PFSK-1 (cell line): ENCODE data around the gene ATP6V0B.

Source experiments
- POLR2AphosphoS5 ChIP-seq: IDR thresholded peaks from 2 replicates; pipeline ENCODE4 v1.6.1; 2012; ENCODE audit warnings: low read depth, mild to moderate bottlenecking, control low read depth, low read length, moderate library complexity
- TAF1 ChIP-seq: IDR thresholded peaks from 2 replicates; pipeline ENCODE4 v1.6.1; 2012; ENCODE audit warnings: low read length, control low read depth, borderline replicate concordance; ENCODE audit not compliant: insufficient read depth
- TF ChIP-seq, protein P1 (sequence below), 2 experiments: IDR thresholded peaks; 2 replicates each; pipeline versions ENCODE4 v1.6.1 to v1.8.0; 2011 to 2012; ENCODE audit warnings: low read depth in 2 of 2, low read length in 2 of 2, control low read depth in 1 of 2, inconsistent platforms in 1 of 2, mild to moderate bottlenecking in 1 of 2, moderate library complexity in 1 of 2; ENCODE audit not compliant: insufficient read depth in 1 of 2

DNA sequence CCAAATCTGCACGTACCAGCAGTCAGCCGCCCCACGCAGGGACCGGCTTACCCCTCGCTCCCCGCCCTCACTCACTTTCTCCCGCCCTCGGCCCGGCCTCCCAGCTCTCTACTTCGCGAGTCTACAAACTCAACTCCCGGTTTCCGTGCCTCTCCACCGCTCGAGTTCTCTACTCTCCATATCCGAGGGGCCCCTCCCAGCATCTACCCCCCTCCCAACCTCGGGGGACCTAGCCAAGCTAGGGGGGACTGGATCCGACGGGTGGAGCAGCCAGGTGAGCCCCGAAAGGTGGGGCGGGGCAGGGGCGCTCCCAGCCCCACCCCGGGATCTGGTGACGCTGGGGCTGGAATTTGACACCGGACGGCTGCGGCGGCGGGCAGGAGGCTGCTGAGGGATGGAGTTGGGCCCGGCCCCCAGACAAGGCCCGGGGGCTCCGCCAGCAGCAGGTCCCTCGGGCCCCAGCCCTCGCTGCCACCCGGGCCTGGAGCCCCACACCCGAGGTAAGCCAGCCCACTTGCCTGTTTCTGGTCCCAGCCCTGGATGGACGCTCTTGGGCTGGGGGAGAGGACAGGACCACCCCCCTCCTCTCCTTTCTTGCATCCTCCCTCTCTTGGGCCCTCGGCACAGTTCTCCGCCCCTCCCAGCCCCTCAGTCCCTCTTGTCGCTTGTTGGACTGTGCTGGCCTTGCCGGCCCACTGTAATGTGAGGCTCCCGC is 41.2 kb upstream of the ATP6V0B start, which contains the start of gene ARTN:
- no peak for TF ChIP-seq POLR2AphosphoS5
- TF ChIP-seq, protein P1, sequence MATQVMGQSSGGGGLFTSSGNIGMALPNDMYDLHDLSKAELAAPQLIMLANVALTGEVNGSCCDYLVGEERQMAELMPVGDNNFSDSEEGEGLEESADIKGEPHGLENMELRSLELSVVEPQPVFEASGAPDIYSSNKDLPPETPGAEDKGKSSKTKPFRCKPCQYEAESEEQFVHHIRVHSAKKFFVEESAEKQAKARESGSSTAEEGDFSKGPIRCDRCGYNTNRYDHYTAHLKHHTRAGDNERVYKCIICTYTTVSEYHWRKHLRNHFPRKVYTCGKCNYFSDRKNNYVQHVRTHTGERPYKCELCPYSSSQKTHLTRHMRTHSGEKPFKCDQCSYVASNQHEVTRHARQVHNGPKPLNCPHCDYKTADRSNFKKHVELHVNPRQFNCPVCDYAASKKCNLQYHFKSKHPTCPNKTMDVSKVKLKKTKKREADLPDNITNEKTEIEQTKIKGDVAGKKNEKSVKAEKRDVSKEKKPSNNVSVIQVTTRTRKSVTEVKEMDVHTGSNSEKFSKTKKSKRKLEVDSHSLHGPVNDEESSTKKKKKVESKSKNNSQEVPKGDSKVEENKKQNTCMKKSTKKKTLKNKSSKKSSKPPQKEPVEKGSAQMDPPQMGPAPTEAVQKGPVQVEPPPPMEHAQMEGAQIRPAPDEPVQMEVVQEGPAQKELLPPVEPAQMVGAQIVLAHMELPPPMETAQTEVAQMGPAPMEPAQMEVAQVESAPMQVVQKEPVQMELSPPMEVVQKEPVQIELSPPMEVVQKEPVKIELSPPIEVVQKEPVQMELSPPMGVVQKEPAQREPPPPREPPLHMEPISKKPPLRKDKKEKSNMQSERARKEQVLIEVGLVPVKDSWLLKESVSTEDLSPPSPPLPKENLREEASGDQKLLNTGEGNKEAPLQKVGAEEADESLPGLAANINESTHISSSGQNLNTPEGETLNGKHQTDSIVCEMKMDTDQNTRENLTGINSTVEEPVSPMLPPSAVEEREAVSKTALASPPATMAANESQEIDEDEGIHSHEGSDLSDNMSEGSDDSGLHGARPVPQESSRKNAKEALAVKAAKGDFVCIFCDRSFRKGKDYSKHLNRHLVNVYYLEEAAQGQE (IDR thresholded peaks at IDR 0.05; ENCODE audit: insufficient read depth in 1 of 2, low read depth in 2 of 2, low read length in 2 of 2): no peak
- TF ChIP-seq TAF1: no peak
